ENCODE measurements around the gene RBM6.

RBM6 gene

GRCh38 chr3:50088725-50089608, 149.0 kb downstream of the RBM6 start, which contains the start of gene RBM5:
RBM5 (plus strand) TSS chr3:50088919; CDS start chr3:50090435, 1,516 bp downstream.
- Histone ChIP-seq H2BK5ac (ENCODE audit: low read depth, low read length, poor library complexity) (peak within 1 kb of the TSS; percentile 60), H3K4me3 (ENCODE audit: low read depth, low read length) (peak within 1 kb of the TSS; percentile 93), H3K9ac (ENCODE audit: low read length) (peak within 1 kb of the TSS; percentile 96), H3K27me3 (ENCODE audit: insufficient read depth, low read length) (no peaks in the 10 kb centered on the region), H3K27ac (ENCODE audit: low read depth, low read length) (peak within 1 kb of the TSS; percentile 56), H3K4me1 (ENCODE audit: control insufficient read depth in 1 of 2, insufficient read depth in 2 of 2, low read length in 2 of 2) (no peaks in the 10 kb centered on the region), H2BK120ac (ENCODE audit: insufficient read depth, low read length, poor library complexity) (peak within 1 kb of the TSS; percentile 93), H3K9me3 (ENCODE audit: insufficient read depth, low read depth, low read length) (no peaks in the 10 kb centered on the region), H2AFZ (ENCODE audit: insufficient read depth, low read length, poor library complexity) (peak within 1 kb of the TSS; percentile 56), H3K79me1 (ENCODE audit: low read length) (peaks cover 8% of the 10 kb centered on the region), H4K8ac (ENCODE audit: low read depth, low read length) (peak within 1 kb of the TSS; percentile 95), H4K12ac (ENCODE audit: low read depth, low read length) (peak within 1 kb of the TSS; percentile 93), H3K36me3 (ENCODE audit: control insufficient read depth in 1 of 2, insufficient read depth in 2 of 2, low read length in 2 of 2) (peaks cover 16 to 24% of the 10 kb centered on the region in 2 experiments), H3K23ac (ENCODE audit: low read length) (no peak within 1 kb of the TSS), H2BK12ac (ENCODE audit: low read length) (no peak within 1 kb of the TSS), H3K79me2 (ENCODE audit: control insufficient read depth, insufficient read depth, low read length, poor library complexity) (peaks cover 9% of the 10 kb centered on the region), H3K4me2 (ENCODE audit: low read length) (peak within 1 kb of the TSS; percentile 82), H3K4ac (ENCODE audit: low read depth, low read length) (peak within 1 kb of the TSS; percentile 87), H2AK5ac (ENCODE audit: low read length) (peak within 1 kb of the TSS; percentile 56), H4K91ac (ENCODE audit: low read depth, low read length) (peak within 1 kb of the TSS; percentile 89), H3K18ac (ENCODE audit: low read length) (peak within 1 kb of the TSS; percentile 93), H3K14ac (ENCODE audit: low read length) (peak within 1 kb of the TSS; percentile 92)
- DNase-seq, result peak; percentile 87 to 93
- no CpG with 5 or more reads among the region's 61 CpGs for WGBS (ENCODE audit: extremely low coverage, insufficient coverage, insufficient read length)

- no peak overlapping the region for H2BK5ac ChIP-seq (ENCODE audit: low read depth, low read length, poor library complexity)
- peak overlapping the region; percentile 82 for H3K4me2 ChIP-seq (ENCODE audit: low read length)
- no peak overlapping the region for H3K14ac ChIP-seq (ENCODE audit: low read length)
- WGBS (ENCODE audit: extremely low coverage, insufficient coverage, insufficient read length), result no CpG with 5 or more reads among the region's 16 CpGs
- peaks cover 20 to 30% of the 10 kb centered on the region in 2 experiments for H3K36me3 ChIP-seq (ENCODE audit: control insufficient read depth in 1 of 2, insufficient read depth in 2 of 2, low read length in 2 of 2)
- H3K27ac ChIP-seq (ENCODE audit: low read depth, low read length), result no peak overlapping the region
- H3K9me3 ChIP-seq (ENCODE audit: insufficient read depth, low read depth, low read length), result no peaks in the 10 kb centered on the region
- no peaks in the 10 kb centered on the region for H3K27me3 ChIP-seq (ENCODE audit: insufficient read depth, low read length)
- H4K91ac ChIP-seq (ENCODE audit: low read depth, low read length), result peak overlapping the region; percentile 89
- no peak overlapping the region for H2BK120ac ChIP-seq (ENCODE audit: insufficient read depth, low read length, poor library complexity)
- H2AFZ ChIP-seq (ENCODE audit: insufficient read depth, low read length, poor library complexity), result no peak overlapping the region
- peak overlapping the region; percentile 96 for H3K9ac ChIP-seq (ENCODE audit: low read length)
- H2BK12ac ChIP-seq (ENCODE audit: low read length), result no peak overlapping the region
- H4K12ac ChIP-seq (ENCODE audit: low read depth, low read length), result peak overlapping the region; percentile 93
- H3K4ac ChIP-seq (ENCODE audit: low read depth, low read length), result peak overlapping the region; percentile 87
- H3K23ac ChIP-seq (ENCODE audit: low read length), result no peak overlapping the region
- peaks cover 9% of the 10 kb centered on the region for H3K79me2 ChIP-seq (ENCODE audit: control insufficient read depth, insufficient read depth, low read length, poor library complexity)
- peak overlapping the region; percentile 95 for H4K8ac ChIP-seq (ENCODE audit: low read depth, low read length)
- no peak overlapping the region for H2AK5ac ChIP-seq (ENCODE audit: low read length)
- no peaks in the 10 kb centered on the region for H3K4me1 ChIP-seq (ENCODE audit: control insufficient read depth in 1 of 2, insufficient read depth in 2 of 2, low read length in 2 of 2)
- peak overlapping the region; percentile 93 for H3K4me3 ChIP-seq (ENCODE audit: low read depth, low read length)
- peaks cover 8% of the 10 kb centered on the region for H3K79me1 ChIP-seq (ENCODE audit: low read length)
- DNase-seq, result no peak
- H3K18ac ChIP-seq (ENCODE audit: low read length), result peak overlapping the region; percentile 93
Observed at GRCh38 chr3:50089609-50089945, 149.6 kb downstream of the RBM6 start.

GRCh38 chr3:50090984-50091383, 151.0 kb downstream of the RBM6 start:
- no peak overlapping the region for H4K8ac ChIP-seq (ENCODE audit: low read depth, low read length)

GRCh38 chr3:50095352-50095998, 155.5 kb downstream of the RBM6 start:
- H3K4ac ChIP-seq (ENCODE audit: low read depth, low read length), result no peak overlapping the region
- no CpG with 5 or more reads among the region's 5 CpGs for WGBS (ENCODE audit: extremely low coverage, insufficient coverage, insufficient read length)
- H3K14ac ChIP-seq (ENCODE audit: low read length), result no peak overlapping the region
- no peak overlapping the region for H4K8ac ChIP-seq (ENCODE audit: low read depth, low read length)
- H3K18ac ChIP-seq (ENCODE audit: low read length), result peak overlapping the region; percentile 23
- no peak overlapping the region for H3K27ac ChIP-seq (ENCODE audit: low read depth, low read length)
- H3K79me1 ChIP-seq (ENCODE audit: low read length), result no peaks in the 10 kb centered on the region
- no peak overlapping the region for H4K91ac ChIP-seq (ENCODE audit: low read depth, low read length)
- no peak for DNase-seq
- no peaks in the 10 kb centered on the region for H3K27me3 ChIP-seq (ENCODE audit: insufficient read depth, low read length)
- no peak overlapping the region for H2BK5ac ChIP-seq (ENCODE audit: low read depth, low read length, poor library complexity)
- no peak overlapping the region for H2BK120ac ChIP-seq (ENCODE audit: insufficient read depth, low read length, poor library complexity)
- no peak overlapping the region for H3K23ac ChIP-seq (ENCODE audit: low read length)
- H3K79me2 ChIP-seq (ENCODE audit: control insufficient read depth, insufficient read depth, low read length, poor library complexity), result no peaks in the 10 kb centered on the region
- peaks cover 59 to 82% of the 10 kb centered on the region in 2 experiments for H3K36me3 ChIP-seq (ENCODE audit: control insufficient read depth in 1 of 2, insufficient read depth in 2 of 2, low read length in 2 of 2)
- no peak overlapping the region for H2AK5ac ChIP-seq (ENCODE audit: low read length)
- no peak overlapping the region for H3K4me3 ChIP-seq (ENCODE audit: low read depth, low read length)
- no peaks in the 10 kb centered on the region for H3K9me3 ChIP-seq (ENCODE audit: insufficient read depth, low read depth, low read length)
- no peak overlapping the region for H4K12ac ChIP-seq (ENCODE audit: low read depth, low read length)
- H3K4me2 ChIP-seq (ENCODE audit: low read length), result no peak overlapping the region
- H2BK12ac ChIP-seq (ENCODE audit: low read length), result no peak overlapping the region
- no peak overlapping the region for H2AFZ ChIP-seq (ENCODE audit: insufficient read depth, low read length, poor library complexity)
- H3K4me1 ChIP-seq (ENCODE audit: control insufficient read depth in 1 of 2, insufficient read depth in 2 of 2, low read length in 2 of 2), result no peaks in the 10 kb centered on the region
- no peak overlapping the region for H3K9ac ChIP-seq (ENCODE audit: low read length)

More at GRCh38 chr3:50090984-50091383, 151.0 kb downstream of the RBM6 start:
- no peak overlapping the region for H3K14ac ChIP-seq (ENCODE audit: low read length)
- no peak overlapping the region for H2AK5ac ChIP-seq (ENCODE audit: low read length)
- no peak overlapping the region for H2BK120ac ChIP-seq (ENCODE audit: insufficient read depth, low read length, poor library complexity)
- H3K27me3 ChIP-seq (ENCODE audit: insufficient read depth, low read length), result no peaks in the 10 kb centered on the region
- H3K18ac ChIP-seq (ENCODE audit: low read length), result no peak overlapping the region
- no peak overlapping the region for H2BK5ac ChIP-seq (ENCODE audit: low read depth, low read length, poor library complexity)
- H3K36me3 ChIP-seq (ENCODE audit: control insufficient read depth in 1 of 2, insufficient read depth in 2 of 2, low read length in 2 of 2), result peaks cover 27 to 41% of the 10 kb centered on the region in 2 experiments
- no peak for DNase-seq
- H2BK12ac ChIP-seq (ENCODE audit: low read length), result no peak overlapping the region
- no peak overlapping the region for H4K12ac ChIP-seq (ENCODE audit: low read depth, low read length)
- H3K9me3 ChIP-seq (ENCODE audit: insufficient read depth, low read depth, low read length), result no peaks in the 10 kb centered on the region
- H4K91ac ChIP-seq (ENCODE audit: low read depth, low read length), result no peak overlapping the region
- H3K4me2 ChIP-seq (ENCODE audit: low read length), result peak overlapping the region; percentile 82
- H3K79me1 ChIP-seq (ENCODE audit: low read length), result peaks cover 8% of the 10 kb centered on the region
- no peak overlapping the region for H2AFZ ChIP-seq (ENCODE audit: insufficient read depth, low read length, poor library complexity)
- H3K9ac ChIP-seq (ENCODE audit: low read length), result no peak overlapping the region
- H3K4me1 ChIP-seq (ENCODE audit: control insufficient read depth in 1 of 2, insufficient read depth in 2 of 2, low read length in 2 of 2), result no peaks in the 10 kb centered on the region
- no peak overlapping the region for H3K4me3 ChIP-seq (ENCODE audit: low read depth, low read length)
- no peak overlapping the region for H3K4ac ChIP-seq (ENCODE audit: low read depth, low read length)
- H3K23ac ChIP-seq (ENCODE audit: low read length), result no peak overlapping the region
- no peak overlapping the region for H3K27ac ChIP-seq (ENCODE audit: low read depth, low read length)
- H3K79me2 ChIP-seq (ENCODE audit: control insufficient read depth, insufficient read depth, low read length, poor library complexity), result peaks cover 9% of the 10 kb centered on the region
